Vagina (tissue), 2 donors: Measurements from ENCODE around the gene CLEC9A. TPM values are rescaled to one million over a fixed set of nuclear protein-coding genes. Genes with fewer than 3 reads are reported as not detected.

Source experiments
- DNase-seq, 2 donors: peaks; one replicate each; pipeline ENCODE4 v3.0.0-alpha.2; 2017; ENCODE audit errors: extremely low spot score in 2 of 2
- H3K27ac ChIP-seq: fragments of 200-600 bp; sonication (generic); one replicate; pipeline ENCODE4 v1.5.1; 2019
- H3K27me3 ChIP-seq: fragments of 200-600 bp; sonication (generic); one replicate; pipeline ENCODE4 v1.5.1; 2019
- H3K36me3 ChIP-seq, 2 donors: fragments of 200-600 bp; sonication (generic); one replicate each; pipeline ENCODE4 v1.5.1; 2017 to 2019
- H3K4me1 ChIP-seq: fragments of 200-600 bp; sonication (generic); one replicate; pipeline ENCODE4 v1.5.1; 2019
- H3K4me3 ChIP-seq, 2 donors: fragments of 200-600 bp; sonication (generic); 1 replicate in 1 of 2; 2 replicates in 1 of 2; pipeline ENCODE4 v1.5.1; 2016 to 2019
- H3K9me3 ChIP-seq: fragments of 200-600 bp; sonication (generic); one replicate; pipeline ENCODE4 v1.5.1; 2019
- POLR2A ChIP-seq, 2 donors: fragments of 450-650 bp; IDR thresholded peaks; one replicate each; pipeline ENCODE4 v1.6.1; 2017; ENCODE audit warnings: antibody characterized with exemption in 2 of 2, mild to moderate bottlenecking in 2 of 2, moderate library complexity in 2 of 2
- POLR2AphosphoS5 ChIP-seq, 2 donors: sonication (generic); formaldehyde crosslinking; IDR thresholded peaks; one replicate each; pipeline ENCODE4 v1.9.0; 2017; ENCODE audit warnings: antibody characterized with exemption in 2 of 2, mild to moderate bottlenecking in 2 of 2, low read depth in 1 of 2; ENCODE audit not compliant: insufficient read depth in 1 of 2
- intact Hi-C: fragments of 100-400 bp; cut with DNase I; formaldehyde crosslinking; loops from one replicate; pipeline ENCODE4 v1.15.1; 2023
- total RNA-seq: library from RNA; depleted of rRNA; stranded (reverse); fragments of >200 nt; gene quantifications from one replicate; pipeline ENCODE4 v1.2.3, GENCODE V29; 2016
- TF ChIP-seq, protein P1 (sequence below), 3 experiments: fragments of 450-650 bp in 2 of 3; fragments of 200-600 bp in 1 of 3; sonication (generic) in 1 of 3; IDR thresholded peaks; one replicate each; pipeline ENCODE4 v1.5.1; 2017 to 2019; ENCODE audit warnings: antibody characterized with exemption in 3 of 3, mild to moderate bottlenecking in 2 of 3, moderate library complexity in 2 of 3

The CLEC9A gene
- total RNA-seq, 1 donor from 2014 or later, result not detected

DNA sequence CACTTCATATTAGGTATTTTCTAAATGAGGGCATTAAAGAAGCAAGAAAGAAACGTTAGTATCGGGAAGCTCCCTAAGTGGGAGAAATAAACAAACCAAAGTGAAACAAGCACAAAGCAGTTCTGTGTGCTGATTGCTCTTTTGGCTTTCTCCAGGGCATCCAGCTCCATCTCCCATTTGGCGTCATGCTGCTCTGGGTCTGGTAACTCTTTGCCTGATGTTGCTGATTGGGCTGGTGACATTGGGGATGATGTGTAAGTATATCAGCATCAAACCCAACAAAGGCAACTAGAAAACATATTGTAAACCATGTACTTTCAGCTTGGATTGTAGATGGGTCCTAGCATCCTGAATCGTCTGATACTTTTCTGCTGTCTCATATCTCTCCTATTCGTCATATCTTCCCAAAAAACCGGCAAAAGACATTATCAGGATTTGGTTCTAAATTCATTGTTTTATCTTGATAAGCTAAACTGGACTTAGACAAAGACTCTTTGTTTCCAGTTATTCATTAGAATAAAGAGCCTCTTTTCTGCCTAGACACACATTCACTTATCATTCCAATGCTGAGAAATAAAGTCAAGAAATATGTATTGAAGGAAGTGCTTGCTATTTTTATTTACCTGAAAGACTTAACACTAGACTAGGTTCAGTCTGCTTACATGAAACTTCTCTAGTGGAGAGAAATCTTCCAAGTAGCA is 17.7 kb upstream of the CLEC9A start:
- Histone ChIP-seq H3K4me3 (no peak overlapping the region), H3K27ac (no peak overlapping the region), H3K36me3 (no peaks in the 10 kb centered on the region), H3K9me3 (no peaks in the 10 kb centered on the region), H3K4me1 (no peaks in the 10 kb centered on the region), H3K27me3 (no peaks in the 10 kb centered on the region)
- intact Hi-C loops, result no loop called here
- no peak for TF ChIP-seq POLR2A (IDR thresholded peaks at IDR 0.05)
- TF ChIP-seq, protein P1, sequence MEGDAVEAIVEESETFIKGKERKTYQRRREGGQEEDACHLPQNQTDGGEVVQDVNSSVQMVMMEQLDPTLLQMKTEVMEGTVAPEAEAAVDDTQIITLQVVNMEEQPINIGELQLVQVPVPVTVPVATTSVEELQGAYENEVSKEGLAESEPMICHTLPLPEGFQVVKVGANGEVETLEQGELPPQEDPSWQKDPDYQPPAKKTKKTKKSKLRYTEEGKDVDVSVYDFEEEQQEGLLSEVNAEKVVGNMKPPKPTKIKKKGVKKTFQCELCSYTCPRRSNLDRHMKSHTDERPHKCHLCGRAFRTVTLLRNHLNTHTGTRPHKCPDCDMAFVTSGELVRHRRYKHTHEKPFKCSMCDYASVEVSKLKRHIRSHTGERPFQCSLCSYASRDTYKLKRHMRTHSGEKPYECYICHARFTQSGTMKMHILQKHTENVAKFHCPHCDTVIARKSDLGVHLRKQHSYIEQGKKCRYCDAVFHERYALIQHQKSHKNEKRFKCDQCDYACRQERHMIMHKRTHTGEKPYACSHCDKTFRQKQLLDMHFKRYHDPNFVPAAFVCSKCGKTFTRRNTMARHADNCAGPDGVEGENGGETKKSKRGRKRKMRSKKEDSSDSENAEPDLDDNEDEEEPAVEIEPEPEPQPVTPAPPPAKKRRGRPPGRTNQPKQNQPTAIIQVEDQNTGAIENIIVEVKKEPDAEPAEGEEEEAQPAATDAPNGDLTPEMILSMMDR (IDR thresholded peaks at IDR 0.05), result no peak
- DNase-seq, result no peak

GRCh38 chr12:10015450-10015849 is 15.0 kb upstream of the CLEC9A start:
- Histone ChIP-seq H3K27ac (no peak overlapping the region), H3K4me1 (no peaks in the 10 kb centered on the region), H3K36me3 (no peaks in the 10 kb centered on the region), H3K9me3 (no peaks in the 10 kb centered on the region), H3K4me3 (no peak overlapping the region), H3K27me3 (no peaks in the 10 kb centered on the region)
- DNase-seq, result no peak
- TF ChIP-seq, protein P1 (IDR thresholded peaks at IDR 0.05), result no peak
- TF ChIP-seq POLR2AphosphoS5 (IDR thresholded peaks at IDR 0.05; ENCODE audit: insufficient read depth in 1 of 2, low read depth in 1 of 2) (no peak), POLR2A (IDR thresholded peaks at IDR 0.05) (no peak)
- intact Hi-C loops, result no loop called here

DNA sequence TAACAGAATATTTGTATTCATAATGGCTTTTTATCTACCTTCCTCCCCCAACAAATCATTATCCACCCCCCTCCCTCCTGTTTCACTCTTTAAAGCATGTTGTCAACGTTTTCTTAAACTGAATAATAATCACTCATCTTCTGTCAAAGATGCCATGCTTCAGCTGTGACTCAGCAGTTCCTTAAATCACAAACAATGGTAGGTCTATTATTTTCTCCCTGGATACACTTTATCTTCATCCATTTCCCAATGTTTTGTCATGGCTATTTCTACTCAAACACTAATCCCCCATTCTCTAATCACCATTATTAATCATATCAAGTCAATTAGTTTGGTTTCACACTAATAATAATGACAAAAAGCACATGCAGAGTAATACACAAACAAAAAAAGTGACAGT is 13.6 kb upstream of the CLEC9A start:
- H3K27me3 ChIP-seq, result no peaks in the 10 kb centered on the region
- H3K27ac ChIP-seq, result no peak overlapping the region
- no peak for TF ChIP-seq POLR2AphosphoS5 (IDR thresholded peaks at IDR 0.05; ENCODE audit: insufficient read depth in 1 of 2, low read depth in 1 of 2)
- no peak for TF ChIP-seq POLR2A (IDR thresholded peaks at IDR 0.05)
- TF ChIP-seq, protein P1 (IDR thresholded peaks at IDR 0.05), result no peak
- H3K36me3 ChIP-seq, result no peaks in the 10 kb centered on the region
- no peaks in the 10 kb centered on the region for H3K4me1 ChIP-seq
- H3K9me3 ChIP-seq, result no peaks in the 10 kb centered on the region
- intact Hi-C loops, result no loop called here
- DNase-seq, result no peak
- no peak overlapping the region for H3K4me3 ChIP-seq

DNA sequence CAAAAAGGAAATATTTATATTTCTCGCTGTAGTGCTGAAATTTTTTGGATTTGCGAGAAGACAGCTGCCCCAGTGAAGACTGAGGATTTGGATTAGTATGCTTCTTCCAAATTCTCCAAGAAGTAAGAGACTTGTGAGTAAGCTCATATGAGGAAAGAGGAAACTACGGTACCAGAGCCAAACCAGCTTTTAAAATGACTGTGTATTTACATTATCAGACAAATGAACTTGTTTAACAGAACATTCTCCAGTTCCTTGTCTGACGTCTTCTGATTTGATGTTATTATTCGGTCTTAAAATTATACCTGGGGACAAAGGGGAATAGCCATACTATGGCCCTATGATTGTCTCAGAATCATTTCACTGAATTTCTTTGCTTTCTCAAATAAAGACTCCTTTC is 12.1 kb upstream of the CLEC9A start:
- TF ChIP-seq POLR2AphosphoS5 (IDR thresholded peaks at IDR 0.05; ENCODE audit: insufficient read depth in 1 of 2, low read depth in 1 of 2) (no peak), POLR2A (IDR thresholded peaks at IDR 0.05) (no peak)
- TF ChIP-seq, protein P1 (IDR thresholded peaks at IDR 0.05), result no peak
- H3K27ac ChIP-seq, result no peak overlapping the region
- DNase-seq, result no peak
- no peaks in the 10 kb centered on the region for H3K36me3 ChIP-seq
- H3K4me3 ChIP-seq, result no peak overlapping the region
- no peaks in the 10 kb centered on the region for H3K27me3 ChIP-seq
- H3K4me1 ChIP-seq, result no peaks in the 10 kb centered on the region
- H3K9me3 ChIP-seq, result no peaks in the 10 kb centered on the region
- intact Hi-C loops, result no loop called here

DNA sequence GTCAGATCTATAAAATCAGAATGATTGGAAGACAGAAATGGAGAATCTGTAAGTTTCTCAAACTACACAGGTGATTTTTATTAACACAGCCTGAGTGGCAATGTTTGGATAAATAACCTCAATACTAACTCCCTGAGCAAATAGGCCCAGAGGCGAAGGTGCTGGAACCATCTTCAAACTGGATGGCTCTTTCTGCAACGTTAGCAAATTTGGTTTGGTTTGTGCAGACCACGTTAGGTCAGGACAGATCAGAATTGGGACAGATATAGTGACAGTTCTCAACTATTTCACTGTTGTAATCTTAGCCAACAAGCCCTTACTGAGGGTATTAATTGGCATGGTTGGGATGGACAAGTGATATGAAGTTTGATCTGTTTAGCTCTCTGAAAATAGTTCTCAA is 9.1 kb upstream of the CLEC9A start:
- TF ChIP-seq, protein P1 (IDR thresholded peaks at IDR 0.05), result no peak
- TF ChIP-seq POLR2AphosphoS5 (IDR thresholded peaks at IDR 0.05; ENCODE audit: insufficient read depth in 1 of 2, low read depth in 1 of 2) (no peak), POLR2A (IDR thresholded peaks at IDR 0.05) (no peak)

More for the DNA sequence above, 9.1 kb upstream of the CLEC9A start:
- no peaks in the 10 kb centered on the region for H3K9me3 ChIP-seq
- intact Hi-C loops, result no loop called here
- no peaks in the 10 kb centered on the region for H3K4me1 ChIP-seq
- H3K27me3 ChIP-seq, result no peaks in the 10 kb centered on the region
- no peak overlapping the region for H3K27ac ChIP-seq
- no peaks in the 10 kb centered on the region for H3K36me3 ChIP-seq
- no peak overlapping the region for H3K4me3 ChIP-seq
- DNase-seq, result no peak
